ENCODE data around the gene CELF3. TPM values are rescaled to one million over a fixed set of nuclear protein-coding genes. Genes with fewer than 3 reads are reported as not detected.

The CELF3 gene
- not detected for total RNA-seq

DNA sequence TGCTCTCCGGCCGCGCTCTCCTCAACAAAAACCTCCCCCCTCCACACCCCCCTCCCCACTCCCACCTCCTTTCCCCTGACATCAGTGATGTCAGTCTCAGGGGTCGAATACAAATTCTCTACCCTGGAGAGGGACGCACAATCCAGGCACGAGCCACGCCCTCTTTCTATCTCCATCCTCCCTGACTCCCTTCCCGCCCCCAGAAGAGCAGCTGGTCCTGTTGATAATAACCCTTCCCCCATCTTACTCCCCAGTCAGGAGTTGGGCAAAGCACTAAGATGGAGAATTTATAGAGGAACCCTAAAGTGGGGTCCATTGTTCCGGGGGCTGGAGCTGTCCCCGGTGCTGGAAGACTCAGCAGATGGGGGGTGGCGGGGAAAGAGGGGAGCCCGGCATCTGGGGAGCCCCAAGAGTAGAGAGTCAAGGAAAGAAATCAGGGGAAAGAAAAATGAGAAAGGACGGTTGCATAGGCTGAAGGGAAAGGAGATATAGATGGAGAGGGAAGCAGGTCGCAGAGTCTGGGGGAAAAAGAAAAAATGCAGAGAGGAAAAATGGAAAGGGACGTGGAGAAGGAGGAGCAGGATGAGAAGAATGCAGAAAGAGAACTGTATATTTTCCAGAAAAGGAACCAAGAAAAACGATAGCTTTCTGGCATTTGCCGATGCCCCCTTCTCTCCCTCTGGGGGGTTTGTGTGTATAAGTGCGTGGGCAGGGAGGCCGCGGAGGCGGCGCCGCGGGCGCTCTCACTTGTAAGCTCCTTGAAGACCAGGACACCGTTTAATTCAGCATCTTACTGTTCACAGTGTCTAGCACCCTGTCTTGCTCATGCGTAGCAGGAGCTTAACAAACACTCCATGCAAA, at the start of gene CELF3:
TSS of gene CELF3 (minus strand) at position 33 of the 861 bp plus-strand sequence. CDS start 783 bp downstream, outside the sequence.
- no peak for ATAC-seq
- ChIA-PET POLR2A (no interaction called here), CTCF (interaction anchor here (0.9 to 1.0 kb wide), 3 partner anchors 18 to 273 kb away, joined by 3 to 5 read pairs (median 5); no protein-coding TSS in a partner anchor)
- no peak within 1 kb of the TSS for H3K4me3 Mint-ChIP-seq
- peaks cover 22% of the 10 kb centered on the region for H3K4me1 Mint-ChIP-seq (ENCODE audit: low read depth)
- peak; percentile 35 for DNase-seq
- no peaks in the 10 kb centered on the region for H3K36me3 Mint-ChIP-seq (ENCODE audit: low read depth)
- H3K27me3 Mint-ChIP-seq (ENCODE audit: low read depth): peaks cover 56% of the 10 kb centered on the region
- no peaks in the 10 kb centered on the region for H3K9me3 Mint-ChIP-seq (ENCODE audit: insufficient read depth)
- no peak within 1 kb of the TSS for H3K27ac Mint-ChIP-seq

DNA sequence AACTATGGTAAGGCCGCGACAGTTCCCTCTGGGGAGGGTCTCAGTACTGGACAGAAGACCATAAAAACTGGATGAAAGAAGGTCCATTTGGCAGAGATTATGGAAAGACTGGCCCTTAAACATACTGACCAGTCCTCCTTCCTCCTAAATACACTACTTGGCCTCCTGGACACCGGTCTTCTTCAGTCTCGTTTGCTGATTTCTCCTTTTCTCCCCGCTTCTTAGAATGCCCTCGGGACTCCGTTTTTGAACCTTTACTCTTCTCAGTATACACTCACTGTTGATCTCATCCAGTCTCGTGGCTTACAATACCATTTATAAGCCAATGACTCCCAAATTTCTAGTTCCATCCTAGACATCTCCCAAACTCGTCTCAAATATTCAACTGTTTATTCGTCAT, 47.4 kb upstream of the CELF3 start:
- ATAC-seq (no peak), DNase-seq (no peak)
- Mint-ChIP-seq H3K9me3 (ENCODE audit: insufficient read depth) (no peaks in the 10 kb centered on the region), H3K36me3 (ENCODE audit: low read depth) (peaks cover 29% of the 10 kb centered on the region), H3K27ac (peak overlapping the region; percentile 91), H3K27me3 (ENCODE audit: low read depth) (no peaks in the 10 kb centered on the region), H3K4me1 (ENCODE audit: low read depth) (peaks cover 34% of the 10 kb centered on the region), H3K4me3 (peak overlapping the region; percentile 81)
- CTCF ChIA-PET: interaction anchor here (1.1 to 2.6 kb wide), 7 partner anchors 11 to 73 kb away, joined by 3 to 14 read pairs (median 5); partner anchors contain the start of gene TDRKH
- POLR2A ChIA-PET: interaction anchor here (0.7 to 2.5 kb wide), 4 partner anchors 10 to 1770 kb away, joined by 4 to 15 read pairs (median 6); partner anchors contain the start of genes PSMB4 and TDRKH

DNA sequence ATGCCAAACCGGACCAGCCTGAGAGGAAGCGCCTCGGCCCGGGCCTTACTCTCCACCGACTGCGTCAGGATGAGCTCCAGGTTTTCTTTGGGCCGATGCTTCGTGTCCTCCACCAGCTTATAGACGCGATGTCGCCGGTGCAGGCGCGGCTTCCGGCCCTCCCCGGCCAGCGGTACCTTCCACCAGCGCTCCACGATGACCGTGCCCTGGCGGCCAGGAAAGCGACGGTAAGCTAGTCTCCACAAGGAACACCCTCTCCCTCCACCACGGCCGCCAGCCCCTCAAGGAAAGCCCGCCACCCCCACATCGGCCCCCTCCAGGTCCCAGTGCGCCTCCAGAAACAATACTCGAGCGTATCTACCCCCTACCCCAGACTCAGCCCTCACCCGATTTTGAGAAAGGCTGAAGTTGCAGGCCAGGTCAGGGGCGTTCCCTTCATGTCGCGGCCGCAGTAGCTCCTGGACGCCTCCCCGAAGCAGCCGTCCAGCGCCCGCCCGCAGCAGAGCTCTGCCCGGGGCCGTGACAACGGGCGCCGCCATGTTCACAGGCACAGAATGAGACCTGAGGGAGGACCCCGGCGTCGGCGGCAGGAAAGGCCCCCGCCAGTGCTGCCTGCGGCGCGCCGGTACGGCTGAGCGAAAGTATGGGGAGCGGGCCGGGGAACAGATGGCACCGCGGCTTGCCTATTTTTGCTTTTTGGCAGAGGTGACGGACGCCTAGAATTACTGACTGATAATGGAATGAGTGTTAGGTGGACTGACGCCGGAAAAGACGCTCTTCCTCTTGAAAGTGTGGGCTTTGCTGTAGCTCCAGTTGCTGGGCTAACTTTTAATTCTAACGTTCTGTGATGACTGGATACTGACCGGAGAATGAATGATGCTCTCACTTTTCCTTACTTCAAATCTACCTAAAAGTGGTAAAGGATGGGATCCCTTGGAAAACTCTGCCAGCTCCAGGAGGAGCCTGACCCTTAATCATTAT, 46.6 kb upstream of the CELF3 start, which contains the start of gene MRPL9:
TSS of gene MRPL9 (minus strand) at position 556 of the 981 bp plus-strand sequence. CDS start at position 539, 17 bp downstream.
- no peaks in the 10 kb centered on the region for H3K9me3 Mint-ChIP-seq (ENCODE audit: insufficient read depth)
- DNase-seq (peak; percentile 89), ATAC-seq (peak; percentile 99)
- ChIA-PET CTCF (interaction anchor here (1.1 to 2.6 kb wide), 8 partner anchors 10 to 73 kb away, joined by 3 to 14 read pairs (median 5); partner anchors contain the start of gene TDRKH), POLR2A (interaction anchor here (0.5 to 2.5 kb wide), 15 partner anchors 10 to 1770 kb away, joined by 3 to 15 read pairs (median 3); partner anchors contain the start of genes PSMB4, TDRKH and TUFT1)
- H3K27ac Mint-ChIP-seq: peak within 1 kb of the TSS; percentile 91
- peak within 1 kb of the TSS; percentile 81 for H3K4me3 Mint-ChIP-seq
- H3K4me1 Mint-ChIP-seq (ENCODE audit: low read depth): peaks cover 30% of the 10 kb centered on the region
- H3K27me3 Mint-ChIP-seq (ENCODE audit: low read depth): no peaks in the 10 kb centered on the region
- peaks cover 33% of the 10 kb centered on the region for H3K36me3 Mint-ChIP-seq (ENCODE audit: low read depth)

DNA sequence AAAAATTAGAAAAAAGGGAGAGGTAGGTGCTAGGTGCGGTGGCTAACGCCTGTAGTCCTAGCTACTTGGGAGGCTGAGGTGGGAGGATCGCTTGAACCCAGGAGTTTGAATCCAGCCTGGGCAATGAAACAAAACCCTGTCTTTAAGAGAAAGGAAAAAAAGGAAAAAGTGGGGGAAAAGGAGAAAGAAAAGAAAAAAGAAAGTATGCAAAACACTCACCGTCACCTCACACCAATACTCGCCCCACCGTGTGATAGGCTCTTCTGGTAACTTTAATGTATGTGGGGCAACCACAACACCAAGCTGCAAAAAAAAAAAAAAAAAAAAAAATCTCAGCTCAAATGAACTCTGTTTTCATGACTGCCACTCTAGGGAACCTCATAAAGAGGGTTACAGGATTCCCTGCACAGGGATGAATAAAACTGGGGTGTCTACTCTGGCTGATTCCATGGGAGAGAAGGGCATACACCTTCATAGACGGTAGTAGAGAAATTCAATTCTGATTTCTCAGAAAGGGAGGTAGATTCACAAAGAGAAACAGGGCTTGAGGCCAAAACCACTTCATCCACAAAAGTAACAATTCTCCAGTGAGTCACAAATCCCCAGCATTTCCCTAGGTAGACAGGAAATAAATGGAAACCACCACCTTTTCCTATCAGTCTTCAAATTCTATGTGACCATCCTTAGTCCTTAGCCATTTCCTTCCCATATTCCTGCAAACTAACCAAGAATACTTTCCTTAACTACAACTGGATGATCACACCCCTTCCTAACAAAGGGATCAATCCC, 44.2 kb upstream of the CELF3 start:
- DNase-seq (no peak), ATAC-seq (no peak)
- Mint-ChIP-seq H3K36me3 (ENCODE audit: low read depth) (peaks cover 40% of the 10 kb centered on the region), H3K27me3 (ENCODE audit: low read depth) (no peaks in the 10 kb centered on the region), H3K27ac (no peak overlapping the region), H3K9me3 (ENCODE audit: insufficient read depth) (no peaks in the 10 kb centered on the region), H3K4me1 (ENCODE audit: low read depth) (peaks cover 32% of the 10 kb centered on the region), H3K4me3 (peak overlapping the region; percentile 12)
- ChIA-PET CTCF (no interaction called here), POLR2A (no interaction called here)

DNA sequence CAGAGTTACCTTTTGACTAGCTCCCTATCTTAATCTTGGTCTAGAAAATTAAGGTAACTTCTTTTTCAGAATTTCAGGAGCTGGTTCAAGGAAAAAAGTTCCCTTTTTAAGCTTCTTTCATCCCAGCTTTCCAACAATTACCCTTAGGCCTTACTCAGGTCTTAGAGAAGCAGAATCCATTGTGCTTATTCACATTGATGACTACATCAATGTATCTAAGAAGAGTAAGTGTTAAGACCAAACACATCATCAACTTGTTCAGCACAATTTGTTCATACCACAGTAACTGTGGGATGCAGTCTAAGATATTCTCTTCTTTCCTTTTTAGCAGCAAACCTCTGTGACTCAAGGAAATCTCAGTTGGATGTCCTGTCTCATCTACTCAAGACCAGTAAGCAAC, 42.6 kb upstream of the CELF3 start:
- Mint-ChIP-seq H3K9me3 (ENCODE audit: insufficient read depth) (no peaks in the 10 kb centered on the region), H3K36me3 (ENCODE audit: low read depth) (peaks cover 40% of the 10 kb centered on the region), H3K27ac (no peak overlapping the region), H3K4me3 (no peak overlapping the region), H3K27me3 (ENCODE audit: low read depth) (no peaks in the 10 kb centered on the region), H3K4me1 (ENCODE audit: low read depth) (peaks cover 30% of the 10 kb centered on the region)
- ATAC-seq (no peak), DNase-seq (no peak)
- CTCF ChIA-PET: interaction anchor here (1.3 kb wide), 1 partner anchor 77 kb away, joined by 3 read pairs; no protein-coding TSS in a partner anchor
- POLR2A ChIA-PET: no interaction called here

DNA sequence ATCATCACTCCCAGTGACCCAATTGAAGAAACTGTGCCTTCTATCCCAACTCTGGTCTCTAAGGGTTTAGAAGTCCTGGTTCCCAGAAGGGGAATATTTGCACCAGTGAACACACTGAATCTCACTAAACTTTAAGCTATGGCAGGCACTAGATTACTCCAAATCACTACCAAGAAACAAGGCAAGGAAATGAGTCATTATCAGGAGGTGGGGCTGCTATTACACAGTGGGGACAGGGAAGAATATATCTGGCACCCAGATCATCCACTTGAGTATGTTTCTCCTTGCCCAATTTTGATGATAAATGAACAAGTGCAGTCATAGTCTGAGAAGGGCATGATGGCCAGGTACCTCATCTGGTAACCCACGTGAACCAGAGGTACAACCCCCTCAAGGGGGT, 39.7 kb upstream of the CELF3 start:
- POLR2A ChIA-PET: no interaction called here
- DNase-seq: no peak
- no peak overlapping the region for H3K4me3 Mint-ChIP-seq
- H3K4me1 Mint-ChIP-seq (ENCODE audit: low read depth): peaks cover 11% of the 10 kb centered on the region
- no peak for ATAC-seq
- peaks cover 2% of the 10 kb centered on the region for H3K27me3 Mint-ChIP-seq (ENCODE audit: low read depth)
- H3K36me3 Mint-ChIP-seq (ENCODE audit: low read depth): peaks cover 30% of the 10 kb centered on the region
- no peak overlapping the region for H3K27ac Mint-ChIP-seq
- no peaks in the 10 kb centered on the region for H3K9me3 Mint-ChIP-seq (ENCODE audit: insufficient read depth)
- CTCF ChIA-PET: interaction anchor here (1.1 kb wide), 1 partner anchor 19 kb away, joined by 3 read pairs; no protein-coding TSS in a partner anchor

DNA sequence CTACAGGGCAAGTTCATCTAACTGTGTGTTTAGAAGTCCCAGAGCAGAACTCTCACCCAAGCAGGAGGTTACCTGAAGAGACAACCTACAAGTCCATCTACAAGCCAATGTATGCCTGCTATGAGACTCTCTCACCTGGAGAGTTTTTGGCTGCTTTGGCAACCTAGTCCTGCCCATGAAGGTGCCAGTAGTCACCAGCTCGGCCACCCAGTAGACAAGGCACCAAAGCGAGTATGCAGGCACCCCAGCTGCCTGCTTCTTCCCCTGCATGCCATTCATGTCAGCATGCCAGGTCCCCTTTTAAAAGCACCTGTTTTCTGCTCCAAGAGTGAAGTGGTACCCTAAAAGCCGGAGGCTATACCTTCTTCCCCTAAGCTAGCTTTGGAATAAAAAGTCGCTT, 24.9 kb upstream of the CELF3 start:
- CTCF ChIA-PET: no interaction called here
- Mint-ChIP-seq H3K27me3 (ENCODE audit: low read depth) (peaks cover 31% of the 10 kb centered on the region), H3K4me3 (no peak overlapping the region), H3K9me3 (ENCODE audit: insufficient read depth) (peaks cover 18% of the 10 kb centered on the region), H3K4me1 (ENCODE audit: low read depth) (peaks cover 4% of the 10 kb centered on the region), H3K27ac (no peak overlapping the region), H3K36me3 (ENCODE audit: low read depth) (no peaks in the 10 kb centered on the region)
- ATAC-seq: no peak
- POLR2A ChIA-PET: interaction anchor here (0.6 kb wide), 1 partner anchor 35 kb away, joined by 3 read pairs; no protein-coding TSS in a partner anchor
- DNase-seq: no peak

DNA sequence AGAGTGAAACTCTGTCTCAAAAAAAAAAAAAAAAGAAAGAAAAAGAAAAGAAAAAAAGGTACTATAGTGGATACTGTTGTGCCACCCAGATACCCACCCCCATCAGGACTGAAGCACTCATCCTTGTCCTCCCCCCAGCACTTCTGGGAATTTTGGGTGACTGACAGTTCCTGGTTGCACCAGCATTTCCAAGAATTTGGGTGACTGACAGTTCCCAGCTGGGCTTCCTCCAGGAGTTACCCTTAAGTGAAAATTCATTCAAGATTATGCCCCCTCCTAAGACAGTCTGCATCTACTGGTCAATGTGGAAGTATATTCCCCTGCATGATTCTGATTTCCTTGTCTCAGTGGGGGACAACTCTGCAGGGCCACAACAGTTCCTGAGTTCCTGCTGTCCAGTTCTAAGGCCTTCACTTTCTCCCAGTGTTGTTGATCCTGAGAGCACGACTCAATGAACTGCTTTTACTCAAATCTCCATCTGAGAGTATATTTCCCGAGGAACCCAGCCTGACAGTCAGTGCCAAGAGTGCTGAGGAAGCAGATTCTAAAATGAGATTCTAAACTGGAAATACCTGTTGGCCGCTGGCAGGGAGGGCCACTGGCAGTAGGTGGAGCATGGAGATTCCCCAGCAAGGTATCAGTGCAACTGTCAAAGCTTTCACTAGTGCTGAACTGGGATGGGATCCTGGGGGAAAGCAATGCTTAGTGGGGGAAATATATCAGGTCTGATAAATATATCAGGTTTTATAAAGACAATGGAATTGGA, 23.2 kb upstream of the CELF3 start:
- Mint-ChIP-seq H3K36me3 (ENCODE audit: low read depth) (no peaks in the 10 kb centered on the region), H3K27me3 (ENCODE audit: low read depth) (peaks cover 19% of the 10 kb centered on the region), H3K4me1 (ENCODE audit: low read depth) (peaks cover 4% of the 10 kb centered on the region), H3K27ac (no peak overlapping the region), H3K9me3 (ENCODE audit: insufficient read depth) (peaks cover 18% of the 10 kb centered on the region), H3K4me3 (no peak overlapping the region)
- ChIA-PET POLR2A (no interaction called here), CTCF (no interaction called here)
- ATAC-seq (no peak), DNase-seq (no peak)

DNA sequence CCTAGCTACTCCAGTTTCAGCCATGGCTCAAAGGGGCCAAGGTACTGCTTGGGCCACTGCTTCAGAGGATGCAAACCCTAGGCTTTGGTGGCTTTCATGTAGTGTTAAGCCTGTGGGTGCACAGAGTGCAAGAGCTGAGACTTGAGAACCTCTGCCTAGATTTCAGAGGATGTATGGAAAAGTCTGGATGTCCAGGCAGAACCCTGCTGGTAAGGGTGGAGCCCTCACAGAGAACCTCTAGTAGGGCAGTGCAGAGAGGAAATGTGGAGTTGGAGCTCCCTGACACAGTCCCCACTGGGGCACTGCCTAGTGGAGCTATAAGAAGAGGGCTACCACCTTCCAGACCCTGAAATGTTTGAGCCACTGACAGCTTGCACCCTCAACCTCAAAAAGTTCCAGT, 20.9 kb upstream of the CELF3 start:
- no peak for ATAC-seq
- no peaks in the 10 kb centered on the region for H3K36me3 Mint-ChIP-seq (ENCODE audit: low read depth)
- ChIA-PET CTCF (interaction anchor here (1.1 kb wide), 1 partner anchor 25 kb away, joined by 3 read pairs; no protein-coding TSS in a partner anchor), POLR2A (no interaction called here)
- H3K4me1 Mint-ChIP-seq (ENCODE audit: low read depth): peaks cover 4% of the 10 kb centered on the region
- peaks cover 18% of the 10 kb centered on the region for H3K9me3 Mint-ChIP-seq (ENCODE audit: insufficient read depth)
- H3K27me3 Mint-ChIP-seq (ENCODE audit: low read depth): peaks cover 19% of the 10 kb centered on the region
- H3K4me3 Mint-ChIP-seq: no peak overlapping the region
- no peak for DNase-seq
- no peak overlapping the region for H3K27ac Mint-ChIP-seq

DNA sequence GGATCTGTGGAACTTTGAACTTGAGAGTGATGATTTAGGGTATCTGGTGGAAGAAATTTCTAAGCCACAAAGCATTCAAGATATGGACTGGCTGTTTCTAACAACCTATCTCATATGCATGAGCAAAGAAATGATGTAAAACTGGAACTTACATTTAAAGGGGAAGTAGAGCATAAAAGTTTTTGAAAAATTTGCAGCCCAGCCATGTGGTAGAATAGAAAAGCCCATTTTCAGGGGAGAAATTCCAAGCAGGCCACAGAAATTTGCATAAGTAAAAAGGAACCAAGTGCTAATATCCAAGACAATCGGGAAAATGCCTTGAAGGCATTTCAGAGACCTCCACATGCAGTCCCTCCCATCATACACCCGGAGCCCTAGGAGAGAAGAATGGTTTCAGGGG, 20.4 kb upstream of the CELF3 start:
- ChIA-PET POLR2A (no interaction called here), CTCF (no interaction called here)
- Mint-ChIP-seq H3K4me1 (ENCODE audit: low read depth) (peaks cover 4% of the 10 kb centered on the region), H3K4me3 (no peak overlapping the region), H3K27me3 (ENCODE audit: low read depth) (peaks cover 17% of the 10 kb centered on the region), H3K36me3 (ENCODE audit: low read depth) (no peaks in the 10 kb centered on the region), H3K27ac (no peak overlapping the region), H3K9me3 (ENCODE audit: insufficient read depth) (peaks cover 18% of the 10 kb centered on the region)
- DNase-seq: no peak
- no peak for ATAC-seq
